ENCODE data around the gene STRIT1.

DNA sequence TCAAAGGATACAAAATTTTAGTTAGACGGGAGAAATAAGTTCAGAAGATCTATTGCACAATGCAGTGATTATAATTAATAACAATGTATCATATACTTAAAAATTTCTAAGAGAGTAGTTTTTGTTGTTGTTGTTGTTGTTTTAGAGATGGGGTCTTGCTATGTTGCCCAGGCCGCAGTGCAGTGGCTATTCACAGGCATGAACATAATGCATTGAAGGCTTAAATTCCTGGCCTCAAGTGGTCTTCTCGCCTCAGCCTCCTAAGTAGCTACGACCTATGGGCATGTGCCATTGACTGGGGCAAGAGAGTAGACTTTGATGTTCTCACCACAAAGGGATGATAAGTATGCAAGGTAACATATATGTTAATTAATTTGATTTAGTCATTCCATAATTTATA is 7.5 kb downstream of the STRIT1 start:
- TF ChIP-seq, protein P1, sequence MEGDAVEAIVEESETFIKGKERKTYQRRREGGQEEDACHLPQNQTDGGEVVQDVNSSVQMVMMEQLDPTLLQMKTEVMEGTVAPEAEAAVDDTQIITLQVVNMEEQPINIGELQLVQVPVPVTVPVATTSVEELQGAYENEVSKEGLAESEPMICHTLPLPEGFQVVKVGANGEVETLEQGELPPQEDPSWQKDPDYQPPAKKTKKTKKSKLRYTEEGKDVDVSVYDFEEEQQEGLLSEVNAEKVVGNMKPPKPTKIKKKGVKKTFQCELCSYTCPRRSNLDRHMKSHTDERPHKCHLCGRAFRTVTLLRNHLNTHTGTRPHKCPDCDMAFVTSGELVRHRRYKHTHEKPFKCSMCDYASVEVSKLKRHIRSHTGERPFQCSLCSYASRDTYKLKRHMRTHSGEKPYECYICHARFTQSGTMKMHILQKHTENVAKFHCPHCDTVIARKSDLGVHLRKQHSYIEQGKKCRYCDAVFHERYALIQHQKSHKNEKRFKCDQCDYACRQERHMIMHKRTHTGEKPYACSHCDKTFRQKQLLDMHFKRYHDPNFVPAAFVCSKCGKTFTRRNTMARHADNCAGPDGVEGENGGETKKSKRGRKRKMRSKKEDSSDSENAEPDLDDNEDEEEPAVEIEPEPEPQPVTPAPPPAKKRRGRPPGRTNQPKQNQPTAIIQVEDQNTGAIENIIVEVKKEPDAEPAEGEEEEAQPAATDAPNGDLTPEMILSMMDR (IDR thresholded peaks at IDR 0.05) = no peak
- TF ChIP-seq POLR2AphosphoS5 (IDR thresholded peaks at IDR 0.05; ENCODE audit: low read depth, low read length) (no peak), SIN3A (IDR thresholded peaks at IDR 0.05; ENCODE audit: borderline replicate concordance, insufficient read depth, low read depth, low read length) (no peak), TCF7L2 (IDR thresholded peaks at IDR 0.05; ENCODE audit: low read depth, low read length) (no peak)
- TF ChIP-seq, protein P2, sequence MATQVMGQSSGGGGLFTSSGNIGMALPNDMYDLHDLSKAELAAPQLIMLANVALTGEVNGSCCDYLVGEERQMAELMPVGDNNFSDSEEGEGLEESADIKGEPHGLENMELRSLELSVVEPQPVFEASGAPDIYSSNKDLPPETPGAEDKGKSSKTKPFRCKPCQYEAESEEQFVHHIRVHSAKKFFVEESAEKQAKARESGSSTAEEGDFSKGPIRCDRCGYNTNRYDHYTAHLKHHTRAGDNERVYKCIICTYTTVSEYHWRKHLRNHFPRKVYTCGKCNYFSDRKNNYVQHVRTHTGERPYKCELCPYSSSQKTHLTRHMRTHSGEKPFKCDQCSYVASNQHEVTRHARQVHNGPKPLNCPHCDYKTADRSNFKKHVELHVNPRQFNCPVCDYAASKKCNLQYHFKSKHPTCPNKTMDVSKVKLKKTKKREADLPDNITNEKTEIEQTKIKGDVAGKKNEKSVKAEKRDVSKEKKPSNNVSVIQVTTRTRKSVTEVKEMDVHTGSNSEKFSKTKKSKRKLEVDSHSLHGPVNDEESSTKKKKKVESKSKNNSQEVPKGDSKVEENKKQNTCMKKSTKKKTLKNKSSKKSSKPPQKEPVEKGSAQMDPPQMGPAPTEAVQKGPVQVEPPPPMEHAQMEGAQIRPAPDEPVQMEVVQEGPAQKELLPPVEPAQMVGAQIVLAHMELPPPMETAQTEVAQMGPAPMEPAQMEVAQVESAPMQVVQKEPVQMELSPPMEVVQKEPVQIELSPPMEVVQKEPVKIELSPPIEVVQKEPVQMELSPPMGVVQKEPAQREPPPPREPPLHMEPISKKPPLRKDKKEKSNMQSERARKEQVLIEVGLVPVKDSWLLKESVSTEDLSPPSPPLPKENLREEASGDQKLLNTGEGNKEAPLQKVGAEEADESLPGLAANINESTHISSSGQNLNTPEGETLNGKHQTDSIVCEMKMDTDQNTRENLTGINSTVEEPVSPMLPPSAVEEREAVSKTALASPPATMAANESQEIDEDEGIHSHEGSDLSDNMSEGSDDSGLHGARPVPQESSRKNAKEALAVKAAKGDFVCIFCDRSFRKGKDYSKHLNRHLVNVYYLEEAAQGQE (IDR thresholded peaks at IDR 0.05; ENCODE audit: insufficient read depth in 1 of 2, low read depth in 2 of 2, low read length in 1 of 2) = no peak

All from Panc1 (cell line).